B cell (primary cell): Measurements from ENCODE around the gene SLC25A13. TPM values are rescaled to one million over a fixed set of nuclear protein-coding genes. Genes with fewer than 3 reads are reported as not detected.
A peak's percentile ranks its signal among the peaks of the same experiment; 100 is the strongest.

Experiments used
- ATAC-seq: fragments of 200-7000 bp; cut with Tn5 transposase; one replicate; pipeline ENCODE4 v1.10.0; 2021; ENCODE audit warnings: low read depth, mild to moderate bottlenecking, moderate number of reproducible peaks, moderate library complexity
- CTCF ChIA-PET: fragments of 350-600 bp; sonication (Branson Sonifier 250); formaldehyde crosslinking; loops from one replicate; lab custom pipeline; 2021; ENCODE audit warnings: antibody characterized with exemption, inconsistent platforms; lab: Charles Lee
- POLR2A ChIA-PET: fragments of 350-600 bp; sonication (Branson Sonifier 250); formaldehyde crosslinking; loops from one replicate; lab custom pipeline; 2021; ENCODE audit warnings: antibody characterized with exemption; lab: Charles Lee
- DNase-seq: peaks from one replicate; pipeline ENCODE4 v3.0.0; 2013
- H2AFZ ChIP-seq: 2 replicates; pipeline ENCODE4 v1.6.1; 2012; ENCODE audit warnings: mild to moderate bottlenecking, low read depth, low read length; ENCODE audit not compliant: insufficient read depth, poor library complexity, severe bottlenecking
- H3K27ac ChIP-seq, 2 donors: 1 replicate in 1 of 2; 2 replicates in 1 of 2; pipeline ENCODE4 v1.5.1; 2012 to 2013; ENCODE audit warnings: low read length in 2 of 2, mild to moderate bottlenecking in 2 of 2, moderate library complexity in 1 of 2
- H3K27me3 ChIP-seq, 4 experiments: fragments of 200-600 bp in 1 of 4; sonication (generic) in 1 of 4; replicated peaks in 1 of 4; 1 replicate in 2 of 4; 2 replicates in 2 of 4; pipeline versions ENCODE4 v1.6.1 to v1.7.0; 2013 to 2016; ENCODE audit warnings: low read length in 3 of 4, mild to moderate bottlenecking in 2 of 4, mixed read lengths in 1 of 4, moderate library complexity in 1 of 4; ENCODE audit not compliant: insufficient read depth in 4 of 4, control insufficient read depth in 3 of 4; ENCODE audit errors: control extremely low read depth in 1 of 4
- H3K36me3 ChIP-seq, 2 experiments: replicated peaks in 1 of 2; 1 replicate in 1 of 2; 2 replicates in 1 of 2; pipeline versions ENCODE4 v1.6.1 to v1.7.1; 2013; ENCODE audit warnings: low read length in 1 of 2; ENCODE audit not compliant: insufficient read depth in 2 of 2, control insufficient read depth in 1 of 2; ENCODE audit errors: control extremely low read depth in 1 of 2, extremely low read depth in 1 of 2
- H3K4me1 ChIP-seq, 2 donors: fragments of 200-600 bp in 1 of 2; sonication (generic) in 1 of 2; 1 replicate in 1 of 2; 2 replicates in 1 of 2; pipeline versions ENCODE4 v1.5.1 to v1.6.1; 2013 to 2017; ENCODE audit warnings: low read length in 2 of 2; ENCODE audit not compliant: control insufficient read depth in 2 of 2, insufficient read depth in 2 of 2
- H3K4me2 ChIP-seq: replicated peaks from 2 replicates; pipeline ENCODE3; 2012; ENCODE audit warnings: mild to moderate bottlenecking, low read depth, low read length; ENCODE audit not compliant: poor library complexity, severe bottlenecking
- H3K4me3 ChIP-seq, 5 experiments: fragments of 200-600 bp in 1 of 5; sonication (generic) in 1 of 5; 1 replicate in 3 of 5; 2 replicates in 2 of 5; pipeline versions ENCODE4 v1.5.1 to v1.7.0; 2011 to 2016; ENCODE audit warnings: low read length in 4 of 5, mild to moderate bottlenecking in 4 of 5, low read depth in 2 of 5, control low read depth in 1 of 5, moderate library complexity in 1 of 5; ENCODE audit not compliant: insufficient read depth in 1 of 5; ENCODE audit errors: control extremely low read depth in 1 of 5, extremely low read depth in 1 of 5
- H3K79me2 ChIP-seq: fragments of 200-600 bp; sonication (generic); one replicate; pipeline ENCODE4 v1.6.0; 2016; ENCODE audit warnings: low read length; ENCODE audit not compliant: control insufficient read depth, insufficient read depth
- H3K9ac ChIP-seq: fragments of 200-600 bp; sonication (generic); 2 replicates; pipeline ENCODE4 v1.6.1; 2017; ENCODE audit warnings: mild to moderate bottlenecking, low read length, moderate library complexity
- H3K9me3 ChIP-seq, 3 donors: one replicate each; pipeline versions ENCODE4 v1.6.1 to v1.7.1; 2013; ENCODE audit warnings: low read length in 2 of 3; ENCODE audit not compliant: control insufficient read depth in 2 of 3, insufficient read depth in 1 of 3; ENCODE audit errors: control extremely low read depth in 1 of 3
- H4K20me1 ChIP-seq: 2 replicates; pipeline ENCODE4 v1.6.0; 2012; ENCODE audit warnings: mild to moderate bottlenecking, low read length; ENCODE audit not compliant: insufficient read depth, control insufficient read depth, poor library complexity, severe bottlenecking
- H3K27ac Mint-ChIP-seq: one replicate; pipeline ENCODE4 v1.8.0; 2021; ENCODE audit warnings: mixed read lengths
- H3K27me3 Mint-ChIP-seq: one replicate; pipeline ENCODE4 v1.8.0; 2021; ENCODE audit warnings: mixed read lengths
- H3K4me1 Mint-ChIP-seq: one replicate; pipeline ENCODE4 v1.8.0; 2021; ENCODE audit warnings: mixed read lengths
- H3K4me3 Mint-ChIP-seq: one replicate; pipeline ENCODE4 v1.8.0; 2021; ENCODE audit warnings: mixed read lengths
- H3K9me3 Mint-ChIP-seq: one replicate; pipeline ENCODE4 v1.8.0; 2022; ENCODE audit warnings: mixed read lengths; ENCODE audit not compliant: insufficient read depth
- CTCF ChIP-seq: fragments of 200-600 bp; IDR thresholded peaks from one replicate; pipeline ENCODE4 v1.8.0; 2022; ENCODE audit warnings: antibody characterized with exemption, mild to moderate bottlenecking
- EZH2 ChIP-seq: IDR thresholded peaks from 2 replicates; pipeline ENCODE4 v1.6.1; 2012; ENCODE audit warnings: borderline replicate concordance, low read depth, mild to moderate bottlenecking, moderate library complexity, low read length; ENCODE audit not compliant: insufficient read depth, poor library complexity, severe bottlenecking
- WGBS: methylation state at CpG from one replicate; pipeline ENCODE4 v1.1.5; 2013; ENCODE audit warnings: missing lambda C conversion rate; ENCODE audit not compliant: insufficient coverage; 5-methylcytosine and 5-hydroxymethylcytosine counted together
- intact Hi-C: fragments of 100-400 bp; cut with micrococcal nuclease; formaldehyde crosslinking; loops from one replicate; pipeline ENCODE4 v1.10.0; 2022
- polyA plus RNA-seq: library from polyadenylated mRNA; depleted of rRNA; stranded (reverse); fragments of >200 nt; gene quantifications from 2 replicates; pipeline ENCODE4 v1.2.3, GENCODE V29; 2012
- total RNA-seq, 2 donors: library from RNA; stranded (reverse); fragments of 120-200 nt in 1 of 2; gene quantifications; 1 replicate in 1 of 2; 2 replicates in 1 of 2; pipeline versions ENCODE4 v1.2.3 to v1.2.4, GENCODE V29; 2013 to 2022

Gene SLC25A13
- total and polyA plus RNA-seq, 2 donors (not counting 1 experiment from before 2014, with no cell fraction given), result 12.5 to 30.9 TPM

GRCh38 chr7:96080027-96080426 lies 241.9 kb downstream of the SLC25A13 start:
- Histone ChIP-seq H2AFZ (no peak overlapping the region), H3K4me1 (peaks cover 9% of the 10 kb centered on the region in 2 donors), H3K79me2 (no peaks in the 10 kb centered on the region), H3K9me3 (no peaks in the 10 kb centered on the region), H3K27me3 (peaks cover 0 to 24% (median 19%) of the 10 kb centered on the region in 4 experiments), H3K36me3 (no peaks in the 10 kb centered on the region), H3K4me3 (no peak overlapping the region), H3K4me2 (no peak overlapping the region), H4K20me1 (no peaks in the 10 kb centered on the region), H3K27ac (no peak overlapping the region), H3K9ac (no peak overlapping the region)
- TF ChIP-seq CTCF (no peak), EZH2 (no peak)
- no peak overlapping the region for H3K27ac Mint-ChIP-seq
- CTCF ChIA-PET, result interaction anchor here (1.2 kb wide), 1 partner anchor 948 kb away, joined by 4 read pairs; no protein-coding TSS in a partner anchor
- POLR2A ChIA-PET, result no interaction called here
- DNase-seq (no peak), ATAC-seq (no peak)
- H3K27me3 Mint-ChIP-seq, result peaks cover 29% of the 10 kb centered on the region
- peaks cover 6% of the 10 kb centered on the region for H3K4me1 Mint-ChIP-seq
- WGBS, result 100% methylated on average over 3 of the region's 6 CpGs
- intact Hi-C loops, result no loop called here
- no peaks in the 10 kb centered on the region for H3K9me3 Mint-ChIP-seq
- H3K4me3 Mint-ChIP-seq, result no peak overlapping the region

GRCh38 chr7:96076350-96076707 lies 245.6 kb downstream of the SLC25A13 start:
- H3K4me1 ChIP-seq, result peaks cover 9% of the 10 kb centered on the region in 2 donors
- H3K9ac ChIP-seq, result peak overlapping the region; percentile 65
- H2AFZ ChIP-seq, result peak overlapping the region; percentile 75
- intact Hi-C loops, result no loop called here
- POLR2A ChIA-PET, result no interaction called here
- ATAC-seq (no peak), DNase-seq (no peak)
- H3K27me3 ChIP-seq, result peaks cover 0 to 30% (median 22%) of the 10 kb centered on the region in 4 experiments
- H3K4me1 Mint-ChIP-seq, result peaks cover 6% of the 10 kb centered on the region
- H3K27ac ChIP-seq, result no peak overlapping the region
- H3K4me3 ChIP-seq, result peak overlapping the region in 2 of 5 experiments; percentile 53 to 56
- peak overlapping the region; percentile 80 for H3K4me2 ChIP-seq
- no peaks in the 10 kb centered on the region for H3K9me3 ChIP-seq
- 12% methylated on average over 6 of the region's 10 CpGs for WGBS
- TF ChIP-seq EZH2 (no peak), CTCF (no peak)
- no peaks in the 10 kb centered on the region for H4K20me1 ChIP-seq
- H3K79me2 ChIP-seq, result no peaks in the 10 kb centered on the region
- H3K27ac Mint-ChIP-seq, result no peak overlapping the region
- H3K4me3 Mint-ChIP-seq, result peak overlapping the region; percentile 92
- H3K9me3 Mint-ChIP-seq, result no peaks in the 10 kb centered on the region
- CTCF ChIA-PET, result interaction anchor here (0.6 to 1.9 kb wide), 6 partner anchors 56 to 1325 kb away, joined by 3 to 22 read pairs (median 8); no protein-coding TSS in a partner anchor
- H3K36me3 ChIP-seq, result no peaks in the 10 kb centered on the region
- peaks cover 41% of the 10 kb centered on the region for H3K27me3 Mint-ChIP-seq
